Chondrocyte (in vitro differentiated cells): ENCODE results near the gene EIF5A. TPM values are rescaled to one million over a fixed set of nuclear protein-coding genes. Genes with fewer than 3 reads are reported as not detected.
A peak's percentile ranks its signal among the peaks of the same experiment; 100 is the strongest.

ENCODE experiments used
- DNase-seq: peaks from one replicate; pipeline ENCODE4 v3.0.0; 2021; ENCODE audit warnings: mixed read lengths, low spot score
- H3K27ac Mint-ChIP-seq: one replicate; pipeline ENCODE4 v1.8.0; 2021; ENCODE audit warnings: mild to moderate bottlenecking, moderate library complexity, mixed read lengths; ENCODE audit not compliant: unreplicated experiment
- H3K27me3 Mint-ChIP-seq: 2 replicates; pipeline ENCODE4 v1.8.0; 2021; ENCODE audit warnings: low read depth, mixed read lengths
- H3K36me3 Mint-ChIP-seq: 2 replicates; pipeline ENCODE4 v1.8.0; 2021; ENCODE audit warnings: low read depth, mixed read lengths
- H3K4me1 Mint-ChIP-seq: 2 replicates; pipeline ENCODE4 v1.8.0; 2021; ENCODE audit warnings: low read depth, mild to moderate bottlenecking, mixed read lengths
- H3K4me3 Mint-ChIP-seq: one replicate; pipeline ENCODE4 v1.8.0; 2021; ENCODE audit warnings: mild to moderate bottlenecking, moderate library complexity, mixed read lengths; ENCODE audit not compliant: unreplicated experiment
- H3K9me3 Mint-ChIP-seq: 2 replicates; pipeline ENCODE4 v1.8.0; 2021; ENCODE audit warnings: low read depth, mixed read lengths
- total RNA-seq: library from RNA; stranded (reverse); gene quantifications from 3 replicates; pipeline ENCODE4 v1.2.1, GENCODE V29; 2021
- TF ChIP-seq, protein P1 (sequence below): fragments of 200-600 bp; sonication (generic); IDR thresholded peaks from 2 replicates; pipeline ENCODE4 v1.5.0; 2021; ENCODE audit warnings: antibody characterized with exemption, mild to moderate bottlenecking, moderate library complexity

EIF5A gene
- total RNA-seq, 1 donor from 2014 or later: 364 TPM

DNA sequence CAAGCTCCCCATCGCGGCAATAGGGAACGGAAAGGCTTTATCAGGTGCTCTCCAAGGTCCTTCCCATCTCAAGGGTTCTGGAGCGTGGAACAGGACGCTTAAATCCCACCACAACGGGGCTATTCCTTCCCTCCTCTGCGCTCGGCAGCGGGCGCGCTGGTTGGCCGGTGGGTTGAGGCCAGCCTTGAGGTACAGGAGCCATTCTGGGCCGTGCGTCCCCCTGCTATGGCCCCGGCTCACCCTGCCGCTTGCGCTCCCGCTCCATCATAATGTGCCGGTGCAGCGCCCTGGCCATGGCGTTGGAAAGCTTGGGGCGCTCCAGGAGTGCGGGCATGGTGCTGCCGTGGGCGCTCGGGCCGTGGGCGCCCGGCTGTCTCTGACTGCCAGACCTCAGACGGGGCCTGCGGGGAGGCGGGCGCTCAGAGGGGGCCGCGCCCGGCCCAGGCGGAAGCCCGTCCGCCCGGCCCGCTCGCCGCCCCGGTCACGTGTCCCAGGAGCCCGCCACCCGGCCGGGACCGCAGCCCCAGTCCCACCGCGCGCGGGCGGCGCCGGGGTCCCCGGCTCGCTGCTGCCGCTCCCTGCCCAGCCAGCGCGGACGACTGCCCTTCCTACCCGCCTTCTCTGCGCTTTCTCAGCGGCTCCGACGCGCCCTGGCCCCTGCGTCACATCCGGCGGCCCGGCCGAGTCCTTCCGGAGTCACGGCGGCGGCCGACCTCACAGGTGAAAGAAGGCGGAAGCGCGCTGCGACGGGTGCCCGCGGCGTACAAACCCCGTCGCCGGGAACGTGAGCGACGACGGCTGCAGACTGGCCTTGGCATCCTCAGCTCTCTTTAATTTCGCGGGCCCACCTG is 7.5 kb downstream of the EIF5A start, which contains the start of gene GPS2:
Gene GPS2 (minus strand): TSS at position 642 of the 851 bp plus-strand sequence. CDS start 308 bp downstream, at position 334.
- Mint-ChIP-seq H3K4me1 (peaks cover 41% of the 10 kb centered on the region), H3K36me3 (peaks cover 37% of the 10 kb centered on the region)

DNA sequence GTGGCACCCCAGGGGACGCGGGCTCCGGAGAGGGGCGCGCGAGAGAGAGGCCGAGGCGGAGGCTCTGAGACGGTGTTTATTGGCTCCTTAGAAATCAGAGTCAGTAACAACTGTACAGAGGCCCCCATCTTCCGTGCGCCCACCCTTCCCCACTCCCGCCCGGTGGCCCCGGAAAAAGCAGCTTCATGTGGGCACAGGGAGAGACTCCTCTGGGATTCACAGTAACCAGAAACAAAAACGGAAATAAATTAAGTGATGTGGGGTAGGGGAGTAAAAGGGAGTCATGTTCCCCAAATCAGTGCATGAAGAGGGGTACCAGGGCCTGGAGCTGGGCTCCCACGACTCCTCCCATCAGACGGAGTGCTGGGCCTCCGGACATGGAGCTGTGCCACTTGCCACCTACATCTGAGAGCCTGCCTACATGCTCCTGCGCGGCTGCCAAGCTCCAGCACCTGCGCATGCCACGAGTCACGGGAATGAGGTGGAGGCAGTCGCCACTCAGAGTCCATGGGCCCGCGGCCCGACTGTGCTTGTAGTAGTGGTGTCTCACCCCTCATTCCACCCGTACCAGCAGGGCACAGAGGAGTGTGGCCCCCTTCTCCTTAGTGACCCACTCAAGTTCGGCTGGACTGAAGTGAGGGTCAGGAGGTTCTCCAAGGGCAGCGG is 8.3 kb downstream of the EIF5A start:
- TF ChIP-seq, protein P1, sequence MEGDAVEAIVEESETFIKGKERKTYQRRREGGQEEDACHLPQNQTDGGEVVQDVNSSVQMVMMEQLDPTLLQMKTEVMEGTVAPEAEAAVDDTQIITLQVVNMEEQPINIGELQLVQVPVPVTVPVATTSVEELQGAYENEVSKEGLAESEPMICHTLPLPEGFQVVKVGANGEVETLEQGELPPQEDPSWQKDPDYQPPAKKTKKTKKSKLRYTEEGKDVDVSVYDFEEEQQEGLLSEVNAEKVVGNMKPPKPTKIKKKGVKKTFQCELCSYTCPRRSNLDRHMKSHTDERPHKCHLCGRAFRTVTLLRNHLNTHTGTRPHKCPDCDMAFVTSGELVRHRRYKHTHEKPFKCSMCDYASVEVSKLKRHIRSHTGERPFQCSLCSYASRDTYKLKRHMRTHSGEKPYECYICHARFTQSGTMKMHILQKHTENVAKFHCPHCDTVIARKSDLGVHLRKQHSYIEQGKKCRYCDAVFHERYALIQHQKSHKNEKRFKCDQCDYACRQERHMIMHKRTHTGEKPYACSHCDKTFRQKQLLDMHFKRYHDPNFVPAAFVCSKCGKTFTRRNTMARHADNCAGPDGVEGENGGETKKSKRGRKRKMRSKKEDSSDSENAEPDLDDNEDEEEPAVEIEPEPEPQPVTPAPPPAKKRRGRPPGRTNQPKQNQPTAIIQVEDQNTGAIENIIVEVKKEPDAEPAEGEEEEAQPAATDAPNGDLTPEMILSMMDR: no peak
- Mint-ChIP-seq H3K4me3 (peak overlapping the region; percentile 75), H3K4me1 (peaks cover 34% of the 10 kb centered on the region), H3K27ac (peak overlapping the region; percentile 87), H3K9me3 (no peaks in the 10 kb centered on the region), H3K36me3 (peaks cover 29% of the 10 kb centered on the region), H3K27me3 (no peaks in the 10 kb centered on the region)
- DNase-seq: no peak

More for the DNA sequence above, 7.5 kb downstream of the EIF5A start, which contains the start of gene GPS2:
- peak within 1 kb of the TSS; percentile 75 for H3K4me3 Mint-ChIP-seq
- H3K9me3 Mint-ChIP-seq: no peaks in the 10 kb centered on the region
- TF ChIP-seq, protein P1: no peak
- no peaks in the 10 kb centered on the region for H3K27me3 Mint-ChIP-seq
- H3K27ac Mint-ChIP-seq: peak within 1 kb of the TSS; percentile 87
- DNase-seq: peak; percentile 97

DNA sequence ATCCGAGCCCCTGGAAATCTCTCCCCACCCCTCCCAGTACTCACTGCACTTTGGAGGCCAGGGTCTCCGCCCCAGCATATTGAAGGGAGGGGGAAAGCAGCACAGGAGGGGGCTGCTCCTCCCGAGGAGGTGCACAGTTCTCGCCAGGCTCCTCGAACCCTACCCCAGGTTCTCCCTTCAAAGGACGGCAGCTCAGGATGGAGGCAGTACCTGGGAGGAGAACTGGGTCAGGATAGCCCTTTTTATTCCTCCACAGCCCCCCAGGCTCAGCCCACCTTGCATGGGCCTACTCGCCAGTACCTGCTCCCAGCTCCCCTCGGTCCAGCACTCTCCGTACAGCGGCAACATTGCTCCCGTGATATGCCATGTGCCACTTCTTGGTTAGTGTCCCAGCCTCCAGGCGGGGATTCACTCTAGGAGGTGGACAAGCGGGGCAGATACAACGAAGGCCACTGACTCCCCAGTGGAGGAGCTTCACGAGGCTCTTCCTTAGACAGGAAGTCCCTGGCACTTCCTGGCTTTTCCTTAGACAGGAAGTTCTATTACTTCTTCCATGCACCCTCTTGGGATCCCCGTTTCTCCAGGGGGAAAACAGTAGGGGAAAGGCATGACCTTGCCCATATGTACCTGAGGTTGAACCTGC is 9.9 kb downstream of the EIF5A start:
- no peak for DNase-seq
- Mint-ChIP-seq H3K4me3 (no peak overlapping the region), H3K27ac (no peak overlapping the region), H3K9me3 (no peaks in the 10 kb centered on the region), H3K27me3 (no peaks in the 10 kb centered on the region), H3K36me3 (peaks cover 32% of the 10 kb centered on the region), H3K4me1 (peaks cover 31% of the 10 kb centered on the region)
- TF ChIP-seq, protein P1: no peak

DNA sequence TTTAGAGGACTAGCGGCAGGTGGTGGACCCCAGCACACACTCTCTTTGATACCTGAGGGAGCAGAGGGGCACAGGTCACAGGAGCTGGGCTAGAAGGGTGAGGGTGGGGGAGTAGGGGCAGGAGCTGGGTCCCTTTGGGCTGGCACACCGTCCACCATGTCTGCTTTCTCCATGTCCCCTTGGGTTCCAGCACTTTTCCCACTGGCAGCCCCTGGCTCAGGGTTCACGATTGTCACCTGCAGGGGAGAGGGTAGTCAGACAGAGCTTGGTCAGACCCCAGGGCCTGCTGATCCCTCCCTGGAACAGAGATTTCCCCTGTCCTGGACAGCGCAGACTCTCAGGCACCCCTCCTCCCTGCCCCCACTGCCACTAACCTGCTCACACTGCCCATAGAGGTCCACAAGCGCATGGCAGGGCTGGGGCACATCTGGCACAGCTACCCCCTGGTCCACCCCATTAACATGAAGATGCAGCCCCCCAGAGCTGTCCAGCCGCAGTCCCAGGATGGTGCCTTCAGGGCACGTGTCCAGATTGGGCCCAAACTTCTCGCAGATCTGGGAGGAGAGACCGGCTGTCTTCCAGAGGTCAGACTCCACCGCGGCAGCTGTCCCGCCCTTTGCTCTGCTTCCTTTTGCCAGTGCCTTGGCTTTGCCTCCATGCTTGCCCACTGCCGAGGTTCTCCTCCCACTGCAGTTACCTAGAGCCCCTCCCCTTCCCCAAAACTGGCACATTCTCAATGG is 10.9 kb downstream of the EIF5A start:
- TF ChIP-seq, protein P1: no peak
- H3K4me3 Mint-ChIP-seq: no peak overlapping the region
- H3K36me3 Mint-ChIP-seq: peaks cover 25% of the 10 kb centered on the region
- peaks cover 21% of the 10 kb centered on the region for H3K4me1 Mint-ChIP-seq
- H3K27me3 Mint-ChIP-seq: no peaks in the 10 kb centered on the region
- H3K27ac Mint-ChIP-seq: no peak overlapping the region
- no peaks in the 10 kb centered on the region for H3K9me3 Mint-ChIP-seq
- no peak for DNase-seq
